Measurements from ENCODE around the gene TARS1. TPM values are rescaled to one million over a fixed set of nuclear protein-coding genes. Genes with fewer than 3 reads are reported as not detected.

TARS1 gene
- total RNA-seq, 1 experiment from 2014 or later = 417 TPM

GRCh38 chr5:33507426-33507825 lies 66.7 kb downstream of the TARS1 start:
- H3K27ac ChIP-seq (ENCODE audit: insufficient read length, low read depth, low read length) = no peak overlapping the region
- no peaks in the 10 kb centered on the region for H3K27me3 ChIP-seq (ENCODE audit: insufficient read depth, low read length)
- H2BK5ac ChIP-seq (ENCODE audit: insufficient read length, low read length) = no peak overlapping the region
- no peak overlapping the region for H3K4ac ChIP-seq (ENCODE audit: low read depth, low read length)
- no peak overlapping the region for H3K9ac ChIP-seq (ENCODE audit: extremely low read depth, insufficient read length, low read length)
- H2BK20ac ChIP-seq (ENCODE audit: low read depth, low read length, poor library complexity, severe bottlenecking) = no peak overlapping the region
- H3K4me2 ChIP-seq (ENCODE audit: insufficient read depth, insufficient read length, low read length) = no peak overlapping the region
- no peaks in the 10 kb centered on the region for H3K23me2 ChIP-seq (ENCODE audit: insufficient read length, low read depth, low read length, poor library complexity, severe bottlenecking)
- no peak overlapping the region for H3K23ac ChIP-seq (ENCODE audit: insufficient read length, low read depth, low read length)
- H3T11ph ChIP-seq (ENCODE audit: low read length) = no peak overlapping the region
- no peaks in the 10 kb centered on the region for H3K79me1 ChIP-seq (ENCODE audit: insufficient read depth, low read depth, low read length, poor library complexity, severe bottlenecking)
- TF ChIP-seq, protein P1, sequence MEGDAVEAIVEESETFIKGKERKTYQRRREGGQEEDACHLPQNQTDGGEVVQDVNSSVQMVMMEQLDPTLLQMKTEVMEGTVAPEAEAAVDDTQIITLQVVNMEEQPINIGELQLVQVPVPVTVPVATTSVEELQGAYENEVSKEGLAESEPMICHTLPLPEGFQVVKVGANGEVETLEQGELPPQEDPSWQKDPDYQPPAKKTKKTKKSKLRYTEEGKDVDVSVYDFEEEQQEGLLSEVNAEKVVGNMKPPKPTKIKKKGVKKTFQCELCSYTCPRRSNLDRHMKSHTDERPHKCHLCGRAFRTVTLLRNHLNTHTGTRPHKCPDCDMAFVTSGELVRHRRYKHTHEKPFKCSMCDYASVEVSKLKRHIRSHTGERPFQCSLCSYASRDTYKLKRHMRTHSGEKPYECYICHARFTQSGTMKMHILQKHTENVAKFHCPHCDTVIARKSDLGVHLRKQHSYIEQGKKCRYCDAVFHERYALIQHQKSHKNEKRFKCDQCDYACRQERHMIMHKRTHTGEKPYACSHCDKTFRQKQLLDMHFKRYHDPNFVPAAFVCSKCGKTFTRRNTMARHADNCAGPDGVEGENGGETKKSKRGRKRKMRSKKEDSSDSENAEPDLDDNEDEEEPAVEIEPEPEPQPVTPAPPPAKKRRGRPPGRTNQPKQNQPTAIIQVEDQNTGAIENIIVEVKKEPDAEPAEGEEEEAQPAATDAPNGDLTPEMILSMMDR (conservative IDR thresholded peaks at IDR 0.05) = no peak
- no peak overlapping the region for H2BK120ac ChIP-seq (ENCODE audit: low read depth, low read length, poor library complexity, severe bottlenecking)
- no peak overlapping the region for H3K56ac ChIP-seq (ENCODE audit: insufficient read length, low read depth, low read length)
- no peaks in the 10 kb centered on the region for H3K4me1 ChIP-seq (ENCODE audit: insufficient read depth, low read length)
- H4K5ac ChIP-seq (ENCODE audit: insufficient read length, low read depth, low read length) = no peak overlapping the region
- no peak overlapping the region for H2AK5ac ChIP-seq (ENCODE audit: insufficient read length, low read length)
- H4K8ac ChIP-seq (replicated peaks; ENCODE audit: insufficient read length, low read depth, low read length) = no peak overlapping the region
- no peaks in the 10 kb centered on the region for H4K20me1 ChIP-seq (ENCODE audit: control insufficient read depth, insufficient read depth, insufficient read length)
- H3K18ac ChIP-seq (ENCODE audit: insufficient read length, low read depth, low read length) = no peak overlapping the region
- no peaks in the 10 kb centered on the region for H3K79me2 ChIP-seq (ENCODE audit: insufficient read depth, low read length)
- H2AFZ ChIP-seq (ENCODE audit: low read length) = no peak overlapping the region
- no peak overlapping the region for H3K14ac ChIP-seq (ENCODE audit: insufficient read depth, low read length)
- no CpG with 5 or more reads among the region's 4 CpGs for WGBS (ENCODE audit: extremely low coverage, insufficient read length, low lambda C conversion rate)
- no peak overlapping the region; a peak in 1 of 7 replicates for H3K27ac Mint-ChIP-seq
- no peak overlapping the region for H2BK15ac ChIP-seq (ENCODE audit: low read depth, low read length)
- H3K36me3 Mint-ChIP-seq (ENCODE audit: insufficient read depth in 1 of 3, low read depth in 3 of 3) = no peaks in the 10 kb centered on the region
- 0 out of 4 replicates have a peak, but pooled peaks cover 0 to 2% of the 10 kb centered on the region in 2 experiments for H3K4me1 Mint-ChIP-seq
- H3K9me3 Mint-ChIP-seq = peaks cover 0 to 2% of the 10 kb centered on the region in 2 experiments; a peak in 1 of 5 replicates
- no peaks in the 10 kb centered on the region for H3K9me3 ChIP-seq (ENCODE audit: control insufficient read depth, low read depth, low read length)
- H4K91ac ChIP-seq (ENCODE audit: insufficient read length, low read depth, low read length) = no peak overlapping the region
- H3K4me3 Mint-ChIP-seq = no peak overlapping the region
- no peaks in the 10 kb centered on the region for H3K27me3 Mint-ChIP-seq (ENCODE audit: low read depth)
- H2BK12ac ChIP-seq (ENCODE audit: insufficient read length, low read depth, low read length) = no peak overlapping the region
- no peak for DNase-seq
